Fibroblast of gingiva (primary cell): ENCODE results near the gene OR14J1.
"Not testable (repeated sequence)": the region's sequence is repeated elsewhere in the genome, so short reads cannot be mapped to it uniquely, and the experiment has no call there.

Source experiments
- DNase-seq: peaks from one replicate; pipeline ENCODE4 v3.0.0-alpha.2; 2011; ENCODE audit warnings: low read depth

Gene OR14J1, protein sequence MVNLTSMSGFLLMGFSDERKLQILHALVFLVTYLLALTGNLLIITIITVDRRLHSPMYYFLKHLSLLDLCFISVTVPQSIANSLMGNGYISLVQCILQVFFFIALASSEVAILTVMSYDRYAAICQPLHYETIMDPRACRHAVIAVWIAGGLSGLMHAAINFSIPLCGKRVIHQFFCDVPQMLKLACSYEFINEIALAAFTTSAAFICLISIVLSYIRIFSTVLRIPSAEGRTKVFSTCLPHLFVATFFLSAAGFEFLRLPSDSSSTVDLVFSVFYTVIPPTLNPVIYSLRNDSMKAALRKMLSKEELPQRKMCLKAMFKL

DNA sequence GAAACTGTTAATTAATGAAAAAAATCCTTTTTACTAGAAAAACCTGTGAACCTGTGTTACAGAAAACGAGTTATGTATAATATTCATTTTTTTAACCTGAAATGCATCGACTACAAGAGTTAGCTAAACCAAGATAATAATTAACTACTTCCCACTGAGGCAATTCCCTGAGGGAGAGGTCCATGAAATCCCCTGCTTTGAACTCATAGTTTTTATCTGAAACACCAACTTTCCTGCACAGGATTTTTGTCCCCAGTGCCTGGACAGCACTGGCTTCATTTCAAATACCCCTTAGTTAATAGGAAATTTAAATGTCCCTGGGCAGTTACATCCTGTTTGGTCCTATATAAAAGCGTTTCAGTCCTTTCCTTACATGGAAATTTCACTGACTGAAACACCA is at the start of gene OR14J1:
Gene OR14J1 (plus strand): TSS at position 386 of the 400 bp plus-strand sequence. CDS start 4,989 bp downstream, outside the sequence.
- no peak for DNase-seq

DNA sequence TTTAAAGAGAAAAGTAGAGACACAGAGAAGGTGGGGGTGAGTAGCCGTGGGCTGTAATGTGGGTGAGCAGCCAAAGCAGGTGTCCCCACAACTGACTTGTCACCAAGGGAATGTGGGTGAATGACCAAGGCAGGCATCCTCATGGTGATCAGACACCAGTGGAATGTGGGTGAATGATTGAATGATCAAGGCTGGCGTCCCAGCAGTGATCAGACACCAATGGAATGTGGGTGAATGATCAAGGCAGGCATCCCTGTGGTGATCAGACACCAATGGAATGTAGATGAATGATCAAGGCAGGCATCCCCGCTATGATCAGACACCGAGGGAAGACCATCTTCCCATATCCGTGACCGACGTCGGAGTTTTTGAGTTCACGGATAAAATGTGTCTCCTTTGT is 49.8 kb upstream of the OR14J1 start:
- no peak for DNase-seq

DNA sequence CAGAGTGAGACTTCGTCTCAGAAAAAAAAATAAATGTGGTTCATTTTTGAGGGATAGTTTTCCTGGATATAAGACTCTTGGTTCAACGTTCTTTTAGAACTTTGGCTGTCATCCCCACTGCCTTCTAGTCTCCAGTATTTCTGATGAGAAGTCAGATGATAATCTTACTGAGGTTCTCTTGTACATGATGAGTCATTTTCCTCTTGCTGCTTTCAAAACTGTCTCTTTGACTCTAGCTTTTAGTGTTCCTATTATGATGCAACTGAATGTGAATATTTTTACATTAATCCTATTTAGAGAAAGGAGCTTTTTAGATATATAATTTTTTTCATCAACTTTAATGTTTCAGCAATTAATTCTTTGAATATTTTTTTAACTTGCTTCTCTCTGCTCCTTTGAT is 46.0 kb upstream of the OR14J1 start:
- no peak for DNase-seq

DNA sequence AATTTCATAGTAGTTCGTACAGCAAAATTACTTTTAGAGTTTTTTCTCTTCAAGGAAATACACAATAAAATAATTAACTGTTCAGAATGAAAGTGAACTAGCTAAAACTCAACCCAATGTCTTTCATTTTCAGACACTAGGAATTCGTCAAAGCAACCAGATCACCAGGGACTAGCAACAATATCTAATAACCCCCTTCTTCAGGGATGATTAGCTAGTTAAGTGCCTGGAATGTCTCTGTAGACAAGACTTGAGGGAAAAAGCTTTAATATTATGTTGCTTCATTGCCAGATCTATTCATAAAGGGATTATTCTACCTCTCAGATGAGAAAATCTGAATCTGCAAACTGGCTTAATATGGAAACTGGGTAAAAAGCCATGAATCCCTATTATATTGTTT is 41.8 kb upstream of the OR14J1 start:
- no peak for DNase-seq

DNA sequence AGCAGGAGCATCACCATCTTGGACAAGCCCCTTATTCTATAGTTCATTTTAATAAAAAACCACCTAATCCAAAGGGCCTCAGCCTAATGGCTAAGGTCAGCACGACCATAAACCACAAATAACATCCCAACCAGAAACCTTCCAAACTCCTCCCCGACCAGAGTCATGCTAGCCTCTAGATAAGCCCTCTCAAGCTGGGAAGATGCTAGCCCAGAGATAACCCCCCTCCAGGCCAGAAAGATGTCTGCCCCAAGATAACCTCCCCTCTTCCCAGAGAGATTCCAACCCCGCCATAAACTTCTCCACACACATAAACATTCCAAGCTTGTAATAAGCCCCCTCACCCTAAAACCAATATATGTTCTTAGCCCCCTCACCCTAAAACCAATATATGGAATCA is 38.5 kb upstream of the OR14J1 start:
- no peak for DNase-seq

DNA sequence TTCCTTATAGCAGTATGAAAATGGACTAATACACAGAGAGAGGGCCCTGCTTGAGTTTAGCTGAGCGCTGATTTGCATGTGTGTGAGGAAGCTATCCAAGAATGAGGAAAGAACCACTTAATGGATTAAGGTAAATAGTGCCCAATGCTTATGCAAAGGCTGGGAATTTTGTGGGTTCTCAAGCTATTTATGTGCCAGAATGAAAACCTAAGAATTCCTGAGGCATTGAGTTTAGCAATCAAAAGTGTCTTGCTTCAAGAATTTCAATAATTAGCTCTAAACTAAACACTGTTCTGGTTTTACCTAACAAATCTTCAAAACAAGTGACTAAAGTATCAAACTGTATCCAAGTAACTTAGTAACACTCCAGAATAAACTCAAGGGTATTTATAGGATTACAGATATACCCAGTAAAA is 7.0 kb upstream of the OR14J1 start:
- DNase-seq: no peak

DNA sequence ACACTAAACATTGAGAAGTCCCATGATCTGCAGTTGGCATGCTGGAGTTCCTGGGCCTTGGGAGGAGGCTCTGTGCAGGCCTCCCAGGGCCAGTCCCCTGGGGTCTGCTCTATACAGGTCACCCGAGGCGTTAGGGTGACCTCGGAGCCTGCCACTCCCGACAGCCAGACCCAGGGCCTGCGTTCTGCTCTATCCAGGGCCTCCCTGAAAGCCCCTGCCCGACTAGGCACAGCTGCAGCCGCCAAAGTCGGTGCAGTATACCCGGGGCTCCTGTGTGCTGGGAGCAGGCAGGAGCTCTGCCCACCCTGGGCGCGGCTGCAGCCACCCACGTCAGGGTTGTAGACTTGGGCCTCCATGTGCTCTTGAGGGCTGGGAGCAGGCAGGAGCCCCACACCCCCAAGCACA is 6.3 kb upstream of the OR14J1 start:
- no peak for DNase-seq

DNA sequence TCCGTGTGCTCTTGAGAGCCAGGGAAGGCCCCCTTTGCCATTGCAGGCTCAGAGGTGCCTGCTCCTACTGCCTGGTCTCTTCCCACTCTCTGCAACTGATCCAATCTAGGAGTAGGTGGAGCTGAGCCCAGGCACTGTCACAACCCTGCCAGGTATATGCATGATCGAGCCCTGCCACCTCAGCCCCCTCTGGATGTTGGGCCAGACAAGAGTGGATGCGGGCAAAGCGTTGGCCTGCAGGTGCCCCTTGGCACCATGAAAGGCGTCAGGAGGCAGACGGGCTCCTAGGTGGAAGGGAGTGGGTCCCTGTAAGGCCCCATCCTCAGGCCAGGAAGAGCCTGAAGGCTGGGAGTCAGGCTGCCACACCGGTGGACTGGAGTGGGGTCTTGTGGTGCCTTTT is 5.9 kb upstream of the OR14J1 start:
- no peak for DNase-seq

DNA sequence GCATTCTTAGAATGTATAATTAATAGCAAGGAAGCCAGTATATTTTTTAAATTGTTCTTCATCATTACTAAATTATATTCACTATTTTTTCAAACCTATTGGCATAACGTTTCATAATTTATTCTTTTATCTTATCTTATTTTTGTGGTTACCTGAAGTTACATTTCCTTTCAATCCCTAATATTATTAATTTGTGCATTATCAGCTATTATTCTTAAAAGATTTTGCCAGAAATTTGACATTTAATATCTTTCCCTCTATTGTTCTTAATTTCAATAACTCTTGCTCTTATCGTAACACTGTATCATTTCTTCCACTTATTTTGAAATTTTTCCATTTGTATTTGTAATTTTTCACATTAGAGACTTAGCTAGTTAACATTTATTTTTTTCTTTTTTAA is 18.4 kb downstream of the OR14J1 start:
- DNase-seq: no peak

DNA sequence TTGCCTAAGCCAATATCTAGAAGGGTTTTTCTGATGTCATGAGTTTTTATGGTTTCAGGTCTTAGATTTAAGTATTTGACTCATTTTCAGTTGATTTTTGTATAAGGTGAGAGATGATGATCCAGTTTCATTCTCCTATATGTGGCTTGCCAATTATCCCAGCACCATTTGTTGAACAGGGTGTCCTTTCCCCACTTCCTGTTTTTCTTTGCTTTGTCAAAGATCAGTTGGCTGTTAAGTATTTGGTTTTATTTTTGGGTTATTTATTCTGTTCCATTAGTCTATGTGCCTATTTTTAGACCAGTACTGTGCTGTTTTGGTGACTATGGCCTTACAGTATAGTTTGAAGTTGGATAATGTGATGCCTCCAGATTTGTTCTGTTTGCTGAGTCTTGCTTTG is 21.8 kb downstream of the OR14J1 start:
- not testable (repeated sequence) for DNase-seq

DNA sequence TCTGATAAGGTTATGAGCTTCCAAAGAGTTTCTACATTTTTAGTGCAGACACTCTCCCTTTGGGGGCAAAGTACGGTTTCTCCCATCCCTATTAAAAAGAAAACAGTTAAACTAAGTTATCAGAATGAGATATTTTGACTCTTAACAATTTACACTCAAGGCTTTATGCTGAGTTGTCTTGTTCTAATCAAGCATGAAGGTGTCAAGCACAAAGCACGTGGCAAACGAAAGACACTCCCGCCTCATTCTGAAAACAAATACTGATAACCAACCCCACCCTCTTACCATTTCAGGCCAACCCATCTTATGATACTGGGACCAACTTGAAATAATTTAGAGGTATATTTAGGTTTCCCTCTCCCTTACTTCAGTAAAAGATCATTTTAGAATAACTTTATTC is 24.3 kb downstream of the OR14J1 start:
- no peak for DNase-seq

DNA sequence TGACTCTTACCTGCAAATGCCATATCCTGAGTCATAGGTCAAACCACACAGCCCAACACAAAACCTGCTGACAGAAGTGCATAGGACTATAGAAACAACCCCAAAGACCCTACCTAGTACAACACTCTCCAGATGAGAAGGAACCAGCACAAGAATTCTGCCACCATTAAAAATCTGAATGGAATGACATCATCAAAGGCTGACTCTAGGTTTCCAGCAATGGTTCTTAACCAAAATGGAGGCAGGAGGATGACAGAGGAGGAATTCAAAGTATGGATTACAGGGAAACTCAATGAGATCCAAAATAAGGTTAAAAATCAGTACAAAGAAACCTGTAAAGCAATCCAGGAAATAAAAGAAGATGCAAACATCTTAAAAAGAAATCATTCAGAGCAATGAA is 31.2 kb downstream of the OR14J1 start:
- DNase-seq: no peak

DNA sequence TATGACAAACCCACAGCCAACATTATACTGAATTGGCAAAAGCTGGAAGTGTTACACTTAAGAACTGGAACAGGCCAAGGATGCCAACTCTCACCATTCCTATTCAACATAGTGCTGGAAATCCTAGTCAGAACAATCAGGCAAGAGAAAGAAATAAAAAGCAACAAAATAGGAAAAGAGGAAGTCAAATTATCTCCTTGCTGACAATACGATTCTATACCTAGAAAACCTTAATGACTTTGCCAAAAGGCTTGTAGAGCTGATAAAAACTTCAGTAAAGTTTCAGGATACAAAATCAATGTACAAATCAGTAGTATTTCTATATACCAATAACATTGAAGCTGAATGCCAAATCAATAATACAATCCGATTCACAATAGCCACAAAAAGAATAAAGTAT is 34.8 kb downstream of the OR14J1 start:
- no peak for DNase-seq

DNA sequence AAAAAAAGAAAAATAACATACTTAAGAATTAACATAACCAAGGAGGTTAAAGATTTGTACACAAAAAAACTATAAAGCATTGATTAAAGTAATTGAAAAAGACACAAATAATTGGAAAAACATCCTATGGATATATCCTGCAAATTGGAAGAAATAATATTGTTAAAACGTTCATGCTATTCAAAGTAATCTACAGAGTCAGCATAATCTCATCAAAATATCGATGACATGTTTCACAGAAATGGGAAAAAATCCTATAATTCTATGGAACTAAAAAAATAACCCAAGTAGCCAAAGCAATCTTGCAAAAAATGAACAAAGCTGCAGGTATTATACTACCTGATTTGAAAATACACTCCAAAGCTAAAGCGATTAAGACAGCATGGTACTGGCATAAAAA is 43.9 kb downstream of the OR14J1 start:
- no peak for DNase-seq

DNA sequence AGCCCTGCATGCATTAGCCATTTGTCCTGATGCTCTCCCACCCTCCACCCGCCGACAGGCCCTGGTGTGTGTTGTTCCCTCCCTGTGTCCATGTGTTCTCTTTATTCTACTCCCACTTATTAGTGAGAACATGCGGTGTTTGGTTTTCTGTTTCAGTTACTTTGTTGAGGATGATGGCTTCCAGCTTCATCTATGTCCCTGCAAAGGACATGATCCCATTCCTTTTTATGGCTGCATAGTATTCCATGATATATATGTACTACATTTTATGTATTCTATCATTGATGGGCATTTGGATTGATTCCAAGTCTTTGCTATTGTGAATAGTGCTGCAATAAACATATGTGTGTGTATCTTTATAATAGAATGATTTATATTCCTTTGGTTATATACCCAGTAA is 47.8 kb downstream of the OR14J1 start:
- not testable (repeated sequence) for DNase-seq

DNA sequence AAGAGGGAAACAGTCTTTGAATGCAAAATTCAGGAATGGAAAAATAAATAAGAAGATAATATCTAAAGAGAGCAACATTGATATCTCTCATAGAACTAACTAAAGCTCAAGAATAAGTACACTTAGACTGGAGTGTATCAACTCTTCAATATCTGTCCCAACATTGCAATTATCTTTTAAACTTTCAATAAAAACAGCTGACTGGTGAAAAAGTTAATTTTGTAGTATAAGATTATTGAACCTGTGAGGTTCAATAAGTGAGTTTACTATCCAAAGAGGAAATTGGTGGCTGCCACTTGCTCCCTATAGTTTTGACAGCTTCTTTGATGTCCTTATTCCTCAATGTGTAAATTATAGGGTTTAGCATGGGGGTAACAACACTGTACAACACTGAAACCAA is 53.5 kb downstream of the OR14J1 start:
- DNase-seq: no peak

DNA sequence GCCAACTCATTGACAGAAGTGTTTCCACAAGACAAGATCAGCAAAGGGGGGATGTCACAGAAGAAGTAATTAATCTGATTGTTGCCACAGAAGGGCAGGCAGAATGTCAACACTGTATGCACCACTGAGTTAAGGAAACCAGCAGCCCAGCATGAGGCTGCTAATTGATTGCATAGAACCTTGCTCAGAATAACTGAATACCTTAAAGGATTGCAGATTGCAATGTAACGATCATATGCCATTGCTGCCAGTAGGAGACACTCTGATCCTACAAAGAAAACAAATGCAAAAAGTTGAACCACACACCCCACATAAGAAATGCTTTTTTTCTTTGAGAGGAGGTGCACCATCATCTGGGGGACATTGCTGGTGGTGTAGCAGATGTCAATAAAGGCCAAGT is 54.1 kb downstream of the OR14J1 start:
- no peak for DNase-seq
